Fibroblast of peridontal ligament (primary cell): ENCODE measurements around the gene ZNRF3.

Experiments used
- DNase-seq: peaks from one replicate; pipeline ENCODE4 v3.0.0-alpha.2; 2010; ENCODE audit errors: extremely low read depth

The ZNRF3 gene

DNA sequence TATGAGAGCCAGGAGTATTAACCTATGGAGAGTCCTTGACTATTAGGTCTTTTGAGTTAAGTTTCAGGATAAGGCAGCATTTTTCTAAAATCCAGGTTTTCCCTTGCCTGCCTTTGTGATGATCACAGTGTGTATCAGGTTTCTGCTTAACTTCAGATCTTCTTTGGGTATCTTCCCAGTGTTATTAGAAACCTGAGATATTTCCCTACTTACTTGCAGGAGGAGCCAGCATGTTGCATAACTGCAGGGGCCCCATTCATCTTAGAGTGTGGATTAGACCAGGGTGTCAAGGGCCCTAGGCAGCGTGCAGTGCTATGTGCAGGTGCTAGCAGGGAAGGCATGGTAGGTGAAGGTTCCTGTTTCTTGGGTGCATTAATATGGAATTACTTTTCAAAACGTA lies 69.5 kb downstream of the ZNRF3 start:
- DNase-seq: peak; percentile 45

DNA sequence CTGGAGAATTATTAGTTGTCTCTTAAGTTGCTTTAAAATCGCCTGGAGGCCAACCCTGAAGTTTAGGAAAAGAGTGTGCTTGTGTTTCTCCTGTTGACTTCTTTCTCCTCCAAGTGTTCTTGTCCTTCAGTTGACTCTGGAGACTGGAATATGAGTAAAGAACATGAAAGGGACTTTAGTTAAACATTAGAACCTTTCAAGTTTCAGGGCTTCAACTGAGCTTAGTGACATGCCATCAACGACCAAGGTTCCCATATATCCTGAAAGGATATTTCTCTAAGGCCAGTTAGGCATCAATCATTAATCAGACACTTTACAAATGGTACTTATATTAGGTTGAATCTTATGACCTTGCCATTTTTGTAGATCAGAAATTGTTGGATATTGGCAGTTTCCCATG lies 70.0 kb downstream of the ZNRF3 start:
- no peak for DNase-seq

DNA sequence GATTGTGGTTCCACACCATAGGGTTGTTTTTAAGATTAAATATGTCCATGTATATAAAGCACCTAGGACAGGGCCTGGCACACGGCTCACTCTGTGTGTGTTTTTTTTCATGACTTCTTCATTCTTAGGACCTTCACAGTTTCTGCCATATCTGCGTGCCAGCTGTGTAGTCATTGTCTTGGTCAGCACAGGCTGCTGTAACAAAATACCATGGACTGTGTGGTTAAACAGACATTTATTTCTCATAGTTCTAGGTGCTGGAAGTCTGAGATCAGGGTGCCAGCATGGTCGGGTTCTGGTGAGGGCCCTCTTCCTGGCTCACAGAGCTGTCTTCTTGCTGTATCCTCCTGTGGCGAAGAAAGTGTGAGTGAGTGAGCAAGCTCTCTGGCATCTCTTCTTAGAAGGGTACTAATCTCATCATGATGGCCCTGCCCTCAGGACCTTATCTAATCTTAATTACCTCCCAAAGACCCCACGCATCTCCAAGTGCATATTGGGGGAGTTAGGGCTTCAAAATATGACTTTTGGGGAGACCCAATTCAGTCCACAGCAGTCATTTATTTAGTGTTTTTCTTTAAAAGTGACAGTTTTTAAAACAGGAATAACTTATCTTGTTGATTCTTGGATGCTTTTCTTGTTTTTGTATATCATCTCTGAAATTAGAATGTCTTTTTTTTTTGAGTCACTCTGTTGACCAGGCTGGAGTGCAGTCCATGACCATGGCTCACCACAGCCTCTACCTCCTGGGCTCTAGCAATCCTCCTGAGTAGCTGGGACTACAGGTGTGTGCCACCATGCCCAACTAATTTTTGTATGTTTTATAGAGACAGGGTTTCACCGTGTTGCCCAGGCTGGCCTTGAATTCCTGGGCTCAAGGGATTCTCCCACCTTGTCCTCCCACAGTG lies 70.9 kb downstream of the ZNRF3 start:
- no peak for DNase-seq

DNA sequence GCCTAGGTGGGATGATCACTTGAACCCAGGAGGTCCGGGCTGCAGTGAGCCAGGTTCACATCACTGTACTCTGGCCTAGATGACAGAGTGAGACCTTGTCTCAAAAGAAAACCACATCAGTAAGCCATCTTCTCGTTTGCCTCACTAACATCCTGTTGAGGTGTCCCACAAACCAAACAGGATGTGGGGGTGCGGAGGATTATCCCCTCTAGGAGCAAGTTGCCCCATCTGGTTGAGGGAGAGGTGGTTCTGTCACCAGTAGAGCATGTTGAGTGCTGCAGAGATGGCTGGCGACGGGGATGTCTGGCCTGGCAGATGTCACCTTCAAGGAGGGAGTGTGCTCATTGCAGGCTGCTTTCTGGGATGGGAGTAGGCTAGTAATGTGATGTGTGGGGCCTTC lies 72.4 kb downstream of the ZNRF3 start:
- DNase-seq: no peak

DNA sequence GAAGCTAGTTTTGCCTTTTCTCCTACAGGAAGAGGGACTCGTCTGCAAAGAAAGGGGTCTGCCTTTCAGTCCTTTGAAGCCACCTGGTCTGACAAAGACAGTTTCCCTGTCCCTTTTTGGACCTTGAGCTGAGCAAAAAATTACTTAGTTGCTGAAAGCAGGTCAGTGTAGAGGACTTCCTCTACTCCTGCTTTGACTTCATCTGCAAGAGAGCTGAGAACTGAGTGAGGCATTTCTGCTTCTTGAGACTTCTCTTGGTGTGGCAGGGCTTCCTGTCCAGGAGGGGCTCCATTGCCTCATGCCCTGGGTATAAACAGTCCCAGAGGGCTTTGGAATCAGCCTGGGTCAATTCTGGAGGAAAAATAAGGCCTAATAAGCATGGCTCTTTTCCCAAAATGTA lies 73.1 kb downstream of the ZNRF3 start:
- no peak for DNase-seq

DNA sequence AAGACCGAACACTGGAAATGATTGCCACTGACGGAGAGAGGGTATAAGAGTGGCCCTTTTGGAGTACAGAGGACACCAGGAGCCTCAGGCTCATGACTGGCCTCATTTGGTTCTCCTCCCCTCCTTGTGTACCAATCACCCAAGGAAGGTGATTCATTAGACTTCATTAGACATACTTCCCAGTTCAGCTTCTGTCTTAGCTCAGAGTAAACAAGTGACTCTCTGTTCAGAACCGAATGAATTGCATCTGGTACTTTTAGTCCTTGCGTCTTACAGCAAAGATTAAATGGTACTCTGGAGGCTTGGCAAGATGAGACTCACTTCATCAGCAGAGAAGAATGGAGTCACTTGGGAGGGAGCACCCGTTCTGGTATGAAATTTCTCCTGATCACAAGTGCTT lies 75.2 kb downstream of the ZNRF3 start:
- DNase-seq: peak; percentile 24

DNA sequence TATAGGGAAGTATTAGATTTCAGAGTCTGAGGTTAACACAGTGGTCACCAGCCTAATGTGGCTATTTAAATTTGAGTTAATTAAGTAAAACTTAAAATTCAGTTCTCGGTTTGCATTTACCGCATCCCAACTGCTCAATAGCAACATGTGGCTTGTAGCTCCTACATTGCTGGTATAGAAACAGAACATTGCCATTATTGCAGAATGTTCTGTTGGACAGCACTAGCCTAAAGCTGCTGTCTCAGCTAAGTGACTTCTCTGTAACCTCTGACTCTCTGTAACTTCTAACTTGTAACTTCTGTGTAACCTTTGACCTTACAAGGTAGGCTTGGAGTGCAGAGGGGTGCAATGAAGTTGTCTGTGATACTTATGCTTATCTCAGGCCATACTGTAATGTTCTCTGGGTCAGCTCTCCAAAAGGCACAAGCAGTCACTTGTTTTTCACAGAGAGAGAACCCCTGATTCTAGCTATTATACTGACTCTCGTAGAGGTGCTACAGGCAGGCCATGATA lies 78.7 kb downstream of the ZNRF3 start:
- DNase-seq: no peak

DNA sequence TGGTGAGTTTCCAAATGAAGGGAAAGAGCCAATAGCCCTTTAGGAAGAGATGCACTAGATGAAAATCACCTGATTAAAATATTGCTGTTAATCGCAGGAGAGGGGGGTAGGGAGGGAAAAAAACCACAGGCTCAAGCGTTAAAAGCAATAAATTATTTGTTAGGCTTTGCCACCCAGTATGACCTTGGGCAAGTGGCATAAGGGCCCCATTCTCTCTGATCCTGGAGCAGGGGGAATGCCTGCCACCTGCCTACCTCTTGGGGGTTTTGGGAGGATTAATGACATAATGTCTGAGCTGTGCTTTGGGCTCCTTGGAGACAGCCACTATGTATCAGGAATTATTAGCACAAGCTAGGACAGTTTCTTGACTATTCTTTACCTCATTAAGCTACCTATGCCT lies 80.0 kb downstream of the ZNRF3 start:
- DNase-seq: no peak

DNA sequence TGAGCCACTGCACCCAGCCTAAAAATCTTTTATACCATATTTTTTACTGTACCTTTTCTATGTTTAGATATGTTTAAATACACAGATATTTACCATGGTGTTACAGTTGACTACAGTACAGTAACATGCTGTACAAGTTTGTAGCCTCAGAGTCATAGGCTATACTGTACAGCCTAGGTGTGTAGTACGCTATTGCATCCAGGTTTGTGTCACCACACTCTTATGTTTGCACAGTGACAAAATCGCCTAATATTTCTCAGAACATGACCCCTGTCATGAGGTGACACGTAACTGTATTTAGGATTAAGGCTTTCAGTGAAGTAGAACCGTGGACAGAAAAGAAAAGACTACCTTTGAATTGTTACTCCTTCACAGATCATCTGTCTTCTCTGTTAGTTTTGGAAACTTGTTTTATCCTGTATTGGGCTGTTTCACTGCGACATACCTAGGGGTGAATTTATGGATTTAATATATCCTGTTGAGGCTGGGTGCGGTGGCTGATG lies 83.8 kb downstream of the ZNRF3 start:
- DNase-seq: no peak

DNA sequence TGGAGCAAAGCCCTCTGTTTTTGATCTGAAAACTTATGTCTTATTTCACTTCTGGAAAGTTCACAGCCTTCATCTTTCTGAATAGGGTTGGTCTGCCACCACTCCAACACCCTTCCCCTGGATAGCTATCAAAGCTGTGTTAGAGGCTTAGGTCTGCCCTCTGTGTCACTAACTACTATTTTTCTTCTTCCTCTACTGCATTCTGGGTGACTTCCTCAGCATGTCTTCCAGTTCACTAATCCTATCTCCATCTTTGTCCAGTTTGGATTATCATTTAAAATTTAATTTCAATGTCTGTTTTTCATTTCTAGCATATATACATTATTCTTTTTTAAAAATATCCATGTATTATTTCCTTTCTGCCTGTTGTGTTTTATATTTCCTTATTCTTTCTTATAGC lies 84.6 kb downstream of the ZNRF3 start:
- DNase-seq: no peak

DNA sequence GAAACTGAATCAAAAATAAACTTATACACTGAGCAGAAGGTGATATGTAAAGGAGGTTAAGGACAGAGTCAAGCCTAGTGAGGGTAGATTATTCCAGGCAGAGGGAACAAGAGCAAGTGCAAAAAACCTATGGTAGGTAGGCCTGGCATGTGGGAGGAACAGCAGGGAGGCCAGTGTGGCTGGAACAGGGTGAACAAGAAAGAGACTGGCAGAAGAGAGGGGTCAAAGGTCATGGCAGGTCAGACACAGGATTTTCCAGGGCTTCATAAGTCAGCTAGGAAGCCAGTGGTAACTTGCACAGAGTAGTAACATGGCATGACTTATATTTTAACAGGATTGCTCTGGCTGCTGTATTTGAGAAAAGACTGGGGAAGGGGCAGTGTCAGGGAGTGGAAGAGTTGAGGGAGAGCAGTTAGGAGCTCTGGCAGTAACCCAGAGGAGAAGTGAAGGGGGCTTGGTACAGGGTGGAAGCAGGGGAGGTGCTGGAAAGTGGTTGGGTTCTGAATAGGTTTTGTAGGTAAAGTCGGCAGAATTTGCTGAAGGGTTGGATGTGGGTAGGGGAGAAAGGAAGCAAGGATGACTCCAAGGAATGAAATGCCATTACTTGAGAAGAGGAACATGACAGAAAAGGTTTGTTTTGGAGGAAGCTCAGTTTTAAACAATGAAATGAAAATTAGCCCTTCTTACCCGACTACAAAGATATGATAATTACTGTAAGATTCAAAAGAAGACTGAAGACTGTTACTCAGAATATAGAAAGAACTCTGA lies 86.2 kb downstream of the ZNRF3 start:
- no peak for DNase-seq

DNA sequence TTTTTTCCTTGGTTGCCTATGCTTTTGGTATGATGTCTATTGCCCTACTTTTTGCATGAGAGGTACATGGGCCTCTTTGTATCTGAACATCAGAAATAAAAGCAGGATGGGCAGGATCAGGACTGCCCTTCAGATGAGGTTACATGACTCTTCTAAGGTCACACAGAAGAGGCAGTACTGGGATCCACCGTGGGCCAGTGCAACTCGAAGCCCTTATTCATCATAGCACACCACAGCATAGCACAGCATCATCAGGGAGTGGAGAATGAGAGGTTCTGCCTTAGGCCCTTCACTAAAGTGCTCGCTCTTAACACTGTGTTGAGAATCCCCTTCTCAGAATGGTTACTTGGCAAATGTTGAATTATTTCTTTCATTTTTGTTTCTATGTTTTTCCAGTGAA lies 90.0 kb downstream of the ZNRF3 start:
- no peak for DNase-seq

DNA sequence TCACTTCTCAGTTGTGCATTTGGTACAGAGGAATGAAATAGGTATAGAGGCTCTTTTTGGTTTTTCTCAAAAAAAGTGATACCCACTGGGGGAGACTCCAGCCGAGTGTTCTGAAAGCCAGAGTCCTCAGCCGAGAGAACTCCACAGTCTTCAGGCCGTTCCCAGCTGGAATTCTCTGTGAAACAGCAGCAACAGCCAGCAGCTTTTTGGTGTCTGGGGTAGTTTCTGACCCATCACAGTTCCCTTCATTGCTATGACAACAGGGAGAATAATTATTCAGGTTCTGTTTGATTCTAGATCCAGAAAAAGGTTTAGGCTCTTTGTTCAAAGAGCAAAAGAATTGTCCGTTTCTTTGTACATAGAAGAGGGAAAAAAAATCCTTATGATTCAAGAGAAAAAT lies 93.7 kb downstream of the ZNRF3 start:
- no peak for DNase-seq

DNA sequence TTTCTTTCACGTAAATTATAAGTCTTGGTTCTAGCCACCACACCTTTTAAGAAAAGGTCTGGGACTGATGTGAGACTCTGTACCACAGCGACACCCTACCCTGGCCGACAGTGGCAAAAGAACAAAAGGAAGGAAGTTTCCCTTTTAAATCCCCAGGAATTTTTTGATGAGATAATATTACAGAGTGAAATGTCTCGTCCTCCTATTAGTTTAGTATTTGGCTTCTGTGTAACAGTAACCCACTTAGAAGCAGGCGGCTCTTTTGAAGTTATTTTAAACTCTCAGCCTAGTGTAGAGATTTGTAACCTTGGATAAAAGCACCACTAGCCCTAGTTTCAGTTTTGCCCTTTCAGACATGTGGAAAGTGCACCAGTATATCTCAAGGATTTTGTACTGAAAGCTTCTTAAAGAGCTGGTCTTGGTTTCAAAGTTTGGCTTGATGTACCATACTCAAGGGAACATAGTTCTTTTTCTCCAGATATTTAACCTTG lies 94.2 kb downstream of the ZNRF3 start:
- DNase-seq: peak; percentile 43

DNA sequence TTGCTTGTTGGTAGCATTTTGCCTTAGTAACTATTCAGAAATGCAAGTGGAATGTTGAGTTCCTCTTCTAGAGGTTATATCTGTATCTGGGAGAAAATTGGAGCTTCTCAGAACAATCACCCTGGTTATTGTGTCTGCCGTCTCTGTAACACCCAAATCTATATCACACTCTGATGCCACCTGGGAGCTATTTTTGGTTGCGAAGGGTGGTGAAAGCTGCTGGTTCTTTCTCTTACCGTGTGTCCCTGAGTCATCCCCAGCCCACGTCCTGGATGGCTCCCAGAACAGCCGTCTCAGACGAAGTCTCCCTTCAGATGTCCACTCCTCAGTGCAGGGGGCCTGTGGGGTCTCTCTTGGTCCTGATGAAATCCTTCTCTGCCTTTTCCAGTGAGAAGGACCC lies 94.8 kb downstream of the ZNRF3 start:
- DNase-seq: no peak

DNA sequence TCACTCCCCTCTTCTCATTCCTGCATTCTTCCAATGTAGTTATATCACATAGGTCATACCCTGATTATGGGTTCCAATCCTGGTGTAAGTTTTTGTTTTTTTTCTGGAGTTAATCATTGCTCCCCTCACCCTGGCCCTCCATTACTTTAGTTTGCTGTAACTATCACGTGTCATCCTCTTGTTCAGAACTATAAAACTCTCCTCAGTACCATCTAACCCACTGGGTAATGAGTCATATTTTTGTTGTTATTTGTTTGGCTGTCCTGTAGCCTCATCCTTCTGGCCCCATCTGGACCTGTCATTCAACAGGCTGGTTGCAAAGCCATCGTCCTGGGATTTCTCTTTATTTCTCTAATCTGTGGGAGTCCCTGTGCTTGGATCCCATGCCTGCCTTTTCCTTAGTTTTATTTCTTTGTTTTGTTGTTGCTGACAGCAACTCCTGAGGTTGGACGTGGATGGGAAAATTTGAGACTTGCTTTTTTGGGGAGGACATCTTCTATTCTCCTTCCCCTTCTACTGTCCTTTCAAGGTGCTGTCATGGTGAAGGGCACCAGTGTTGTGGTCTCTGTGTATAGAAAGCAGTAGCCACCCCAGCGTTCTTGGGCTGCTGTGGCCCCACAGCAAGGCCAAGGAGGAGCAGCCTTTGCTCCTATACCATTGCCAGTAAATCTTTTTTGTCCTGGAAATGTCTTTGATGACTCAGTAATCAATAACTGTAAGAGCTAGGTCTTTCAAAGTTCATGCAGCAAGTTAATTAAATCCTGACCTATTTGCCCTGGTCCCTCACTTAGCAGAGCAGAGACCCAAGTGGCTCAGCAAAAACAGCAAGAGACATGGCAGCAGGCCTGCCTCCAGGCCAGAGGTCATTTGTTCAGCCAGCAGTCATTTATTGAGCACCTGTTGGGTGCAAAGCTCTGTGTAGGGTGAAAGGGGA lies 95.8 kb downstream of the ZNRF3 start:
- no peak for DNase-seq

DNA sequence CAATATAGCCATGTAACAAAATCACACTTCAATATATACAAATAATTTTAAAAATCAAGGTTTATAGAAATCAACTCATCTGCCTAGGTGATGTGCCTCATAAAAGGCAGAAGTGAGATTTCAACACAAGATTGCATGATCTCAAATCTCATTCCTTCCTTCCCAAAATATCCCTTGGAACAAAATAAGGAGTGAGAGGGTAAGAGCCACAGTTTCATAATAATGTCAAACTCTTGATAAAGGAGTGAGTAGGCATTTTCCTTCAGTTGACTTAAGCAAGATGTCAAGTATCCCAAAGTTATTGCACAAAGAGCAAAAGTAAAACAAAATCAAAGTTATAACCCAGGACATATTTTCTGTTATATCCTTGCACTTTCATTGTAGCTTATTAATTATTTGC lies 97.0 kb downstream of the ZNRF3 start:
- DNase-seq: peak; percentile 55

DNA sequence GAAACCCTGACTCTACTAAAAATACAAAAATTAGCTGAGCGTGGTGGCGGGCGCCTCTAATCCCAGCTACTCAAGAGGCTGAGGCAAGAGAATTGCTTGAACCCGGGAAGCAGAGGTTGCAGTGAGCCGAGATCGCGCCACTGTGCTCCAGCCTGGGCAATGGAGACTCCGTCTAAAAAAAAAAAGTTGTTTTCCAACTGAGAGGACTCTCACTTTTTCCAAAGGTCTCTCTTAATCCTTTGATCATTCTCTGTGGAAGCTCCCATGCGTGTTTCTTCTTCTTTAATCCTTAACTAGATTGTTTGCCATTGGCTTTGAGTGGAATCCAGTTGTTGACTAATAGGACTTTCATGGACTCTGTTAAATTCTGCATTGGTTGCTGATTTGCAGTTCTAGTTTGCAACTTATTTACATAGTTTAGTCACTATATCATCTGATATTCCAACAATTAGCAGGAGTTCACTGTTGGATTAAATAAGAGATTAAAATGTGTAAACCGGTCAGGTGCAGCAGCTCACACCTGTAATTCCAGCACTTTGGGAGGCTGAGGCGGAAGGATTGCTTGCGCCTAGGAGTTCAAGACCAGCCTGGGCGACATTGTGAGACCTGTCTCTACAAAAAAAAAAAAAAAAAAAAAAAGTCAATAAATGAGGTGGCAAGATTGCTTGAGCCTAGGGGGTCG lies 98.6 kb downstream of the ZNRF3 start:
- DNase-seq: no peak

DNA sequence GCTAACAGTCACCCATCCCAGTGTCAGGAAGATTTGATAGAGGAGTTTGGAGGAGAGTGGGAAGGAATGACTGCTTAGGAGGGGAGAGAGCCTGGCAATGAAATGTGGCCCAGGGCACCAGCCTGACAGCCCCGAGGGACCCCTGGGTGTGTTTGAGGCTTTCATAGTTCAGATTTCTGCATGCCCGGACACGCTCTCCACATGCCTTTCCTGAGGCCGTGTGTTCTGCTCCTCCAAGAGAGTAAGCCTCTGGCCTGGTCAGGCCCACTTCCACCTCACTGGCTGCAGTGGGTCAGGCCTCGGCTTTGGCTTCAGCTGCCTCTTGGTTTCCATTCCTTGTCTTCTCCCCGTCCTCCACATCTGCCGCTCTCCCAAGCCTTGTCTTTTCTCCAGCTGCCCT lies 99.8 kb downstream of the ZNRF3 start:
- no peak for DNase-seq

DNA sequence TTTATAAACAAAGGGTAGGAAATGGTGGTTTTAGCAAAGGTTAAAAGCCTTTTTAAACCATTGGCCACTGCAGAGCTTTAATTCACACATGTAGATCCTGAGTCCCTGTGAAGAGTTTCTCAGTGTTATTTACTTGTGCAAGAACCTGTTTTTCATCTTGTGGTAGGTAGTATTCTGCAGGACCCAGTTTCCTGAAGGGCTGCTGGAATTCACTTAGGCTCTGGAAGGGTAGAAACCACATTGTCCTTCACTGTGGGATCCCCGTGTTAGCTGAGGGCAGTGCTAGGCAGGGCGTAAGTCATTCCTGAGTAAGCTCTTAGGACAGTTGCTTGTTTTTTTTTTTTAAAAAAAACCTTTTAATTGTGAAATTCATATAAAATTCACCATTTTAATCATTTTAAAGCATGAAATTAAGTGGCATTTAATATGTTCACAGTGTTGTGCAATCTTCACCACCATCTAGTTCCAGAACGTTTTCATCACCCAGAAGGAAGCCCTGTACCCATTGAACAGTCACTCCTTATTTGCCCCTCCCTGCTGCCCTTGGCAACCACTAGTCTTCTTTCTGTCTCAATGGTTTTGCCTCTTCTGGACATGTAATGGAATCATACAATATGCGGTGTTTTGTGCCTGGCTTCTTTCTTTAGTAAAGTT lies 100.5 kb downstream of the ZNRF3 start:
- DNase-seq: no peak
